K562 (cell line): Measurements from ENCODE around the gene LRRC49. TPM values are rescaled to one million over a fixed set of nuclear protein-coding genes. Genes with fewer than 3 reads are reported as not detected.

Experiments
- BDP1 ChIP-seq: IDR thresholded peaks from 3 replicates; pipeline ENCODE4 v1.6.1; 2011; ENCODE audit not compliant: insufficient read length, insufficient read depth
- BRF2 ChIP-seq: IDR thresholded peaks from 3 replicates; pipeline ENCODE4 v1.6.1; 2011; ENCODE audit warnings: borderline replicate concordance, mild to moderate bottlenecking; ENCODE audit not compliant: insufficient read length, insufficient read depth
- KDM1A ChIP-seq, 2 experiments: fragments of 450-650 bp; IDR thresholded peaks; 2 replicates each; pipeline ENCODE4 v1.6.1; 2016; ENCODE audit warnings: mild to moderate bottlenecking in 2 of 2
- PHF8 ChIP-seq: fragments of 200-600 bp; sonication (generic); IDR thresholded peaks from 2 replicates; pipeline ENCODE4 v1.6.1; 2012; ENCODE audit warnings: mixed run types, mild to moderate bottlenecking, inconsistent platforms, low read length, moderate library complexity, borderline replicate concordance
- RBM14 ChIP-seq: fragments of 200-400 bp; formaldehyde crosslinking; IDR thresholded peaks from 2 replicates; pipeline ENCODE4 v1.6.1; 2018; ENCODE audit warnings: low read depth, mild to moderate bottlenecking, low read length, moderate library complexity, borderline replicate concordance; ENCODE audit not compliant: insufficient read depth
- SMAD1 ChIP-seq: fragments of 150-350 bp; IDR thresholded peaks from 2 replicates; pipeline ENCODE4 v1.6.1; 2014; ENCODE audit warnings: low read length, low read depth; ENCODE audit not compliant: partially characterized antibody
- SMARCC2 ChIP-seq: fragments of 450-650 bp; IDR thresholded peaks from 2 replicates; pipeline ENCODE4 v1.6.1; 2017; ENCODE audit warnings: antibody characterized with exemption, moderate library complexity, mild to moderate bottlenecking, low read depth
- SUPT5H ChIP-seq: fragments of 450-650 bp; IDR thresholded peaks from 2 replicates; pipeline ENCODE4 v1.6.1; 2016
- ZBTB33 ChIP-seq: sonication (generic); formaldehyde crosslinking; IDR thresholded peaks from 2 replicates; pipeline ENCODE4 v1.8.1; 2023; ENCODE audit warnings: mild to moderate bottlenecking, missing genetic modification reagents
- polyA plus RNA-seq, 8 experiments: library from polyadenylated mRNA; depleted of rRNA in 4 of 8; stranded (reverse) in 5 of 8; unstranded in 3 of 8; fragments of >200 nt; fragmentation: Nextera tagmentation in 2 of 8; fragmentation: Illumina TruSeq in 1 of 8; extraction: Ambion mirVana in 2 of 8; extraction: Trizol in 1 of 8; gene quantifications; 2 replicates each; pipeline versions ENCODE4 v1.2.1 to v1.2.3, GENCODE V29; 2011 to 2014; ENCODE audit warnings: inconsistent platforms in 1 of 8, missing spikeins in 1 of 8
- total RNA-seq, 7 experiments: library from RNA; depleted of rRNA in 6 of 7; stranded (reverse); fragments of >200 nt in 6 of 7; fragmentation: Illumina TruSeq in 2 of 7; extraction: Trizol in 2 of 7; gene quantifications; 2 replicates each; pipeline versions ENCODE4 v1.2.1 to v1.2.3, GENCODE V29; 2011 to 2021; ENCODE audit warnings: low replicate concordance in 1 of 7
- TF ChIP-seq, protein P1 (sequence below), 2 experiments: IDR thresholded peaks; 2 replicates each; pipeline ENCODE4 v1.6.1; 2012; ENCODE audit warnings: improper control_type of control experiment in 2 of 2, low read depth in 2 of 2, low read length in 2 of 2, borderline replicate concordance in 1 of 2

The LRRC49 gene
- total and polyA plus RNA-seq, 9 of the 15 experiments (the other 6 are each of a cell fraction or from before 2014, with no cell fraction given) = 0.32 TPM; not detected in 8

DNA sequence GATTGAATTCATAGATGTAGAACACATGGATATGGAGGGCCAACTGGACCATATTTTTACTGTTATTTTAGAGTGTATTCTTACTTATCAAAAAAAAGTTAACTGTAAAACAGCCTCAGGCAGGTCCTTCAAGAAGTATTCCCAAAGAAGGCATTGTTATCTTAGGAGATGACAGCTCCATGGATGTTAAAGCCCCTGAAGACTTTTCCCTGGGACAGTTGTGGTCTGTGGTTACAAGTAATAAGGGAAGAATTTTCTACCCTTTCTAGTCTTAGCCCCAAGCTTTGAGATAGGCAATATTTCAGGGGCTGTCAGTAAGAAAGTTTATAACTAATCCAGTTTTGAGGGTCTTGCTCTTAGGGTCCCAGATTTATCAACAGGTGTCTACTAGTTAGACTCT is 62.5 kb downstream of the LRRC49 start (continued):
- TF ChIP-seq BRF2 = no peak
- TF ChIP-seq SMARCC2 = no peak
- no peak for TF ChIP-seq SMAD1
- TF ChIP-seq SUPT5H = no peak
- TF ChIP-seq BDP1 = no peak
- TF ChIP-seq KDM1A (IDR thresholded peaks at IDR 0.05) = no peak
- no peak for TF ChIP-seq RBM14
- TF ChIP-seq ZBTB33 = no peak
- TF ChIP-seq, protein P1, sequence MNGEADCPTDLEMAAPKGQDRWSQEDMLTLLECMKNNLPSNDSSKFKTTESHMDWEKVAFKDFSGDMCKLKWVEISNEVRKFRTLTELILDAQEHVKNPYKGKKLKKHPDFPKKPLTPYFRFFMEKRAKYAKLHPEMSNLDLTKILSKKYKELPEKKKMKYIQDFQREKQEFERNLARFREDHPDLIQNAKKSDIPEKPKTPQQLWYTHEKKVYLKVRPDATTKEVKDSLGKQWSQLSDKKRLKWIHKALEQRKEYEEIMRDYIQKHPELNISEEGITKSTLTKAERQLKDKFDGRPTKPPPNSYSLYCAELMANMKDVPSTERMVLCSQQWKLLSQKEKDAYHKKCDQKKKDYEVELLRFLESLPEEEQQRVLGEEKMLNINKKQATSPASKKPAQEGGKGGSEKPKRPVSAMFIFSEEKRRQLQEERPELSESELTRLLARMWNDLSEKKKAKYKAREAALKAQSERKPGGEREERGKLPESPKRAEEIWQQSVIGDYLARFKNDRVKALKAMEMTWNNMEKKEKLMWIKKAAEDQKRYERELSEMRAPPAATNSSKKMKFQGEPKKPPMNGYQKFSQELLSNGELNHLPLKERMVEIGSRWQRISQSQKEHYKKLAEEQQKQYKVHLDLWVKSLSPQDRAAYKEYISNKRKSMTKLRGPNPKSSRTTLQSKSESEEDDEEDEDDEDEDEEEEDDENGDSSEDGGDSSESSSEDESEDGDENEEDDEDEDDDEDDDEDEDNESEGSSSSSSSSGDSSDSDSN (IDR thresholded peaks at IDR 0.05; ENCODE audit: borderline replicate concordance in 1 of 2, low read depth in 2 of 2, low read length in 2 of 2) = no peak
- TF ChIP-seq PHF8 = no peak
